Osteocyte (in vitro differentiated cells): Measurements from ENCODE around the gene PPP1R2. TPM values are rescaled to one million over a fixed set of nuclear protein-coding genes. Genes with fewer than 3 reads are reported as not detected.

ENCODE experiments used
- DNase-seq: peaks from one replicate; pipeline ENCODE4 v3.0.0; 2021; ENCODE audit warnings: mixed read lengths; ENCODE audit not compliant: unreplicated experiment; ENCODE audit errors: extremely low spot score
- H3K27ac Mint-ChIP-seq: one replicate; pipeline ENCODE4 v1.8.0; 2021; ENCODE audit warnings: mild to moderate bottlenecking, mixed read lengths; ENCODE audit not compliant: unreplicated experiment
- H3K27me3 Mint-ChIP-seq: one replicate; pipeline ENCODE4 v1.8.0; 2021; ENCODE audit warnings: mixed read lengths; ENCODE audit not compliant: unreplicated experiment
- H3K36me3 Mint-ChIP-seq: one replicate; pipeline ENCODE4 v1.8.0; 2021; ENCODE audit warnings: mixed read lengths; ENCODE audit not compliant: unreplicated experiment
- H3K4me1 Mint-ChIP-seq: one replicate; pipeline ENCODE4 v1.8.0; 2021; ENCODE audit warnings: mixed read lengths; ENCODE audit not compliant: unreplicated experiment
- H3K4me3 Mint-ChIP-seq: one replicate; pipeline ENCODE4 v1.8.0; 2021; ENCODE audit warnings: mild to moderate bottlenecking, moderate library complexity, mixed read lengths; ENCODE audit not compliant: unreplicated experiment
- H3K9me3 Mint-ChIP-seq: one replicate; pipeline ENCODE4 v1.8.0; 2021; ENCODE audit warnings: mixed read lengths; ENCODE audit not compliant: unreplicated experiment
- total RNA-seq: library from RNA; stranded (reverse); gene quantifications from 2 replicates; pipeline ENCODE4 v1.2.1, GENCODE V29; 2021
- TF ChIP-seq, protein P1 (sequence below): fragments of 200-600 bp; sonication (generic); IDR thresholded peaks from 2 replicates; pipeline ENCODE4 v1.5.0; 2021; ENCODE audit warnings: antibody characterized with exemption, mild to moderate bottlenecking, moderate library complexity

The PPP1R2 gene
- total RNA-seq, 1 donor from 2014 or later, result 42.2 TPM

DNA sequence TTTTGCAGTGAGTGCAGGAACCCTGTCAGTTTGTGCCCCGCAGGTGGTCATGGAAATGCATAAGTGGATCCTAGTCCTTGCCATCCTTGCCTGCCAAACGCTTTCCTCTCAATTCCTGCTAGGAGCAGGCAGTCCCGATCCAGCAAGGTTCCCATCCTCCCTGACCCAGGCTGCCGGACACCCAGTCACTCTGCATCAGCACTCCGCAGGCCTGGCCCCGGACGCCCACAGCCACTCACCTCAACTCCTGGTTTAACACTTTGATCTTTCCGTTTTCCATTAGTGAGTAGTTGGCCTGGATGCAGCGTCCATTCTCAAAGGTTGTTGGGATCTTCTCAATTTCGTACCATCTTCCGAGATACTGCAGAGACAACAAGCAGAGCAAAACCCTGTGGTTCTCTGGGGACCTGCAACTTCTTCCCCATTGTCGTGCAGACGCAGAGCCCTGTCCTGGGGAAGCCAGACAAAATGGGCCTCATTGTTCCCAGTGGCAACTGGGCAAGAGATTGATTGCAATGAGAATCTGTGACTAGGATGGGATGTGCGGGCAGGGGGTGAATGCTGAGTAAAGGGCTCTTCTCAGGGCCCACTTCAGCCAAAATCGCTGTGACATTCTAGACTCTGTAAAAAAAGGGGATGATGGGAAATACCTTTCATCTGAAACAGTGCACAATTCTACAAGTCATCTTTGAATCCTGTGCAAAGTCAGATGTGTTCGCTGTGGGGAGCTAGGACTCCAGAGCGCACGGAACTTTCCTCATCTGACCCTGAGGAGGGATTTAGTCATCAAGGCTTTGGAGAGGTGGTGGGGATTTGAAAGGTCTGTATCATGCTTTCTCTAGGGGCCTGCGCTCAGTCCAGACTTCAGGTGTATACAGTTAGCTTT, 30.7 kb upstream of the PPP1R2 start:
- no peak overlapping the region for H3K4me3 Mint-ChIP-seq
- DNase-seq, result no peak
- no peaks in the 10 kb centered on the region for H3K9me3 Mint-ChIP-seq
- TF ChIP-seq, protein P1, sequence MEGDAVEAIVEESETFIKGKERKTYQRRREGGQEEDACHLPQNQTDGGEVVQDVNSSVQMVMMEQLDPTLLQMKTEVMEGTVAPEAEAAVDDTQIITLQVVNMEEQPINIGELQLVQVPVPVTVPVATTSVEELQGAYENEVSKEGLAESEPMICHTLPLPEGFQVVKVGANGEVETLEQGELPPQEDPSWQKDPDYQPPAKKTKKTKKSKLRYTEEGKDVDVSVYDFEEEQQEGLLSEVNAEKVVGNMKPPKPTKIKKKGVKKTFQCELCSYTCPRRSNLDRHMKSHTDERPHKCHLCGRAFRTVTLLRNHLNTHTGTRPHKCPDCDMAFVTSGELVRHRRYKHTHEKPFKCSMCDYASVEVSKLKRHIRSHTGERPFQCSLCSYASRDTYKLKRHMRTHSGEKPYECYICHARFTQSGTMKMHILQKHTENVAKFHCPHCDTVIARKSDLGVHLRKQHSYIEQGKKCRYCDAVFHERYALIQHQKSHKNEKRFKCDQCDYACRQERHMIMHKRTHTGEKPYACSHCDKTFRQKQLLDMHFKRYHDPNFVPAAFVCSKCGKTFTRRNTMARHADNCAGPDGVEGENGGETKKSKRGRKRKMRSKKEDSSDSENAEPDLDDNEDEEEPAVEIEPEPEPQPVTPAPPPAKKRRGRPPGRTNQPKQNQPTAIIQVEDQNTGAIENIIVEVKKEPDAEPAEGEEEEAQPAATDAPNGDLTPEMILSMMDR, result no peak
- peaks cover 3% of the 10 kb centered on the region for H3K4me1 Mint-ChIP-seq
- no peak overlapping the region for H3K27ac Mint-ChIP-seq
- peaks cover 21% of the 10 kb centered on the region for H3K27me3 Mint-ChIP-seq
- H3K36me3 Mint-ChIP-seq, result no peaks in the 10 kb centered on the region

GRCh38 chr3:195571361-195571760, 28.2 kb upstream of the PPP1R2 start:
- H3K36me3 Mint-ChIP-seq, result no peaks in the 10 kb centered on the region
- H3K27me3 Mint-ChIP-seq, result peaks cover 12% of the 10 kb centered on the region
- H3K9me3 Mint-ChIP-seq, result no peaks in the 10 kb centered on the region
- H3K4me3 Mint-ChIP-seq, result no peak overlapping the region
- H3K4me1 Mint-ChIP-seq, result peaks cover 6% of the 10 kb centered on the region
- DNase-seq, result no peak
- H3K27ac Mint-ChIP-seq, result no peak overlapping the region
- TF ChIP-seq, protein P1, result no peak

- Mint-ChIP-seq H3K4me1 (peaks cover 6% of the 10 kb centered on the region), H3K9me3 (no peaks in the 10 kb centered on the region), H3K4me3 (no peak overlapping the region), H3K36me3 (no peaks in the 10 kb centered on the region), H3K27me3 (peaks cover 13% of the 10 kb centered on the region), H3K27ac (no peak overlapping the region)
- no peak for DNase-seq
- TF ChIP-seq, protein P1, result no peak
Measured at GRCh38 chr3:195570912-195571311, 27.8 kb upstream of the PPP1R2 start.

GRCh38 chr3:195570344-195570743, 27.2 kb upstream of the PPP1R2 start:
- no peak for DNase-seq
- peaks cover 6% of the 10 kb centered on the region for H3K4me1 Mint-ChIP-seq
- H3K4me3 Mint-ChIP-seq, result no peak overlapping the region
- H3K27me3 Mint-ChIP-seq, result peaks cover 15% of the 10 kb centered on the region
- H3K27ac Mint-ChIP-seq, result no peak overlapping the region
- H3K9me3 Mint-ChIP-seq, result no peaks in the 10 kb centered on the region
- H3K36me3 Mint-ChIP-seq, result no peaks in the 10 kb centered on the region
- TF ChIP-seq, protein P1, result no peak

- no peak for DNase-seq
- H3K9me3 Mint-ChIP-seq, result no peaks in the 10 kb centered on the region
- TF ChIP-seq, protein P1, result no peak
- no peak overlapping the region for H3K27ac Mint-ChIP-seq
- H3K4me1 Mint-ChIP-seq, result peaks cover 6% of the 10 kb centered on the region
- no peak overlapping the region for H3K4me3 Mint-ChIP-seq
- H3K27me3 Mint-ChIP-seq, result peaks cover 19% of the 10 kb centered on the region
- H3K36me3 Mint-ChIP-seq, result no peaks in the 10 kb centered on the region
Measured at GRCh38 chr3:195568630-195569029, 25.5 kb upstream of the PPP1R2 start.
